Mesenchymal stem cell (in vitro differentiated cells and primary cell): ENCODE measurements around the gene LENG9.

ENCODE experiments used
- DNase-seq: peaks from one replicate; pipeline ENCODE4 v3.0.0-alpha.2; 2013
- H2AFZ ChIP-seq: one replicate; pipeline ENCODE4 v1.6.1; 2013; ENCODE audit warnings: low read depth, mild to moderate bottlenecking, control low read depth, inconsistent platforms, low read length, moderate library complexity
- H2AK5ac ChIP-seq: 2 replicates; pipeline ENCODE4 v1.6.1; 2013; ENCODE audit warnings: low read length, moderate library complexity, mild to moderate bottlenecking, inconsistent platforms; ENCODE audit not compliant: severe bottlenecking
- H2BK120ac ChIP-seq: one replicate; pipeline ENCODE4 v1.6.1; 2013; ENCODE audit warnings: low read depth, mild to moderate bottlenecking, inconsistent platforms, low read length, moderate library complexity
- H2BK12ac ChIP-seq, 2 experiments: one replicate each; pipeline ENCODE4 v1.6.1; 2013; ENCODE audit warnings: inconsistent platforms in 2 of 2, low read length in 2 of 2, mild to moderate bottlenecking in 2 of 2, moderate library complexity in 2 of 2, control low read depth in 1 of 2
- H2BK15ac ChIP-seq: one replicate; pipeline ENCODE4 v1.6.1; 2013; ENCODE audit warnings: mild to moderate bottlenecking, low read depth, inconsistent platforms; ENCODE audit not compliant: poor library complexity, severe bottlenecking
- H2BK5ac ChIP-seq: 2 replicates; pipeline ENCODE4 v1.6.1; 2013; ENCODE audit warnings: low read depth, mild to moderate bottlenecking, low read length, control low read depth, inconsistent platforms; ENCODE audit not compliant: poor library complexity, severe bottlenecking
- H3K14ac ChIP-seq, 2 experiments: one replicate each; pipeline ENCODE4 v1.6.1; 2013; ENCODE audit warnings: inconsistent platforms in 2 of 2, low read length in 2 of 2, control low read depth in 1 of 2, mild to moderate bottlenecking in 1 of 2, moderate library complexity in 1 of 2
- H3K18ac ChIP-seq, 2 experiments: one replicate each; pipeline ENCODE4 v1.6.1; 2013; ENCODE audit warnings: inconsistent platforms in 2 of 2, low read length in 2 of 2, control low read depth in 1 of 2, low read depth in 1 of 2, mild to moderate bottlenecking in 1 of 2
- H3K23ac ChIP-seq, 2 experiments: one replicate each; pipeline ENCODE4 v1.6.1; 2013; ENCODE audit warnings: inconsistent platforms in 2 of 2, low read length in 2 of 2, mild to moderate bottlenecking in 2 of 2, moderate library complexity in 2 of 2, control low read depth in 1 of 2
- H3K27ac ChIP-seq: 2 replicates; pipeline ENCODE4 v1.5.1; 2013; ENCODE audit warnings: mild to moderate bottlenecking, moderate library complexity, low read length, control low read depth, inconsistent platforms; ENCODE audit not compliant: poor library complexity, severe bottlenecking
- H3K27me3 ChIP-seq, 2 experiments: 2 replicates each; pipeline versions ENCODE4 v1.6.1 to v1.7.0; 2013; ENCODE audit warnings: low read length in 2 of 2, mild to moderate bottlenecking in 2 of 2, moderate library complexity in 2 of 2, control low read depth in 1 of 2, inconsistent platforms in 1 of 2; ENCODE audit not compliant: control insufficient read depth in 1 of 2, insufficient read depth in 1 of 2
- H3K36me3 ChIP-seq, 2 experiments: 2 replicates each; pipeline versions ENCODE4 v1.6.1 to v1.7.0; 2013; ENCODE audit warnings: low read length in 2 of 2, control low read depth in 1 of 2, inconsistent platforms in 1 of 2, low read depth in 1 of 2, mild to moderate bottlenecking in 1 of 2; ENCODE audit not compliant: insufficient read depth in 2 of 2, control insufficient read depth in 1 of 2
- H3K4ac ChIP-seq, 2 experiments: one replicate each; pipeline ENCODE4 v1.6.1; 2013; ENCODE audit warnings: inconsistent platforms in 2 of 2, low read length in 2 of 2, mild to moderate bottlenecking in 2 of 2, moderate library complexity in 2 of 2, control low read depth in 1 of 2, low read depth in 1 of 2
- H3K4me1 ChIP-seq: 2 replicates; pipeline ENCODE4 v1.6.1; 2013; ENCODE audit warnings: low read depth, low read length, control low read depth; ENCODE audit not compliant: control insufficient read depth, insufficient read depth
- H3K4me2 ChIP-seq: 2 replicates; pipeline ENCODE4 v1.6.1; 2013; ENCODE audit warnings: low read length, mild to moderate bottlenecking, inconsistent platforms; ENCODE audit not compliant: poor library complexity, severe bottlenecking
- H3K4me3 ChIP-seq, 2 experiments: 2 replicates each; pipeline versions ENCODE4 v1.5.1 to v1.7.0; 2013; ENCODE audit warnings: low read length in 2 of 2, mild to moderate bottlenecking in 2 of 2, control low read depth in 1 of 2, low read depth in 1 of 2; ENCODE audit not compliant: insufficient read depth in 1 of 2
- H3K79me1 ChIP-seq: replicated peaks from 2 replicates; pipeline ENCODE4 v1.6.1; 2013; ENCODE audit warnings: mild to moderate bottlenecking, control low read depth, low read length, inconsistent platforms; ENCODE audit not compliant: poor library complexity, severe bottlenecking
- H3K9ac ChIP-seq: 2 replicates; pipeline ENCODE4 v1.7.0; 2013; ENCODE audit warnings: mild to moderate bottlenecking, low read length, moderate library complexity
- H3K9me3 ChIP-seq: 2 replicates; pipeline ENCODE4 v1.7.0; 2013; ENCODE audit warnings: mild to moderate bottlenecking, low read length; ENCODE audit not compliant: control insufficient read depth
- H4K8ac ChIP-seq: one replicate; pipeline ENCODE4 v1.6.1; 2013; ENCODE audit warnings: inconsistent platforms, mild to moderate bottlenecking, low read length, moderate library complexity
- H4K91ac ChIP-seq: one replicate; pipeline ENCODE4 v1.6.1; 2013; ENCODE audit warnings: mild to moderate bottlenecking, low read length, inconsistent platforms
- WGBS: methylation state at CpG from one replicate; pipeline ENCODE4 v1.1.7; 2013; ENCODE audit warnings: mixed read lengths; 5-methylcytosine and 5-hydroxymethylcytosine counted together

The LENG9 gene

GRCh38 chr19:54436628-54437252 is 26.8 kb downstream of the LENG9 start:
- H3K27ac ChIP-seq, result no peak overlapping the region
- H2BK5ac ChIP-seq, result no peak overlapping the region
- H3K4me1 ChIP-seq, result peaks cover 24% of the 10 kb centered on the region
- DNase-seq, result no peak
- H2AFZ ChIP-seq, result no peak overlapping the region
- peaks cover 27% of the 10 kb centered on the region in 2 experiments for H3K36me3 ChIP-seq
- H2AK5ac ChIP-seq, result no peak overlapping the region
- H2BK15ac ChIP-seq, result no peak overlapping the region
- H2BK12ac ChIP-seq, result no peak overlapping the region
- H3K27me3 ChIP-seq, result peaks cover 0 to 2% of the 10 kb centered on the region in 2 experiments
- H3K9ac ChIP-seq, result no peak overlapping the region
- H3K4me3 ChIP-seq, result no peak overlapping the region
- no peak overlapping the region for H3K14ac ChIP-seq
- no peaks in the 10 kb centered on the region for H3K9me3 ChIP-seq
- no peak overlapping the region for H3K18ac ChIP-seq
- no peak overlapping the region for H4K91ac ChIP-seq
- H3K4me2 ChIP-seq, result no peak overlapping the region
- H3K23ac ChIP-seq, result no peak overlapping the region
- H3K79me1 ChIP-seq, result peaks cover 31% of the 10 kb centered on the region
- no peak overlapping the region for H2BK120ac ChIP-seq
- no peak overlapping the region for H4K8ac ChIP-seq
- H3K4ac ChIP-seq, result no peak overlapping the region
- 87% methylated on average over 6 of the region's 10 CpGs for WGBS

- H2BK15ac ChIP-seq, result no peak overlapping the region
- no peak overlapping the region for H3K4me2 ChIP-seq
- H3K27ac ChIP-seq, result no peak overlapping the region
- peaks cover 26 to 27% of the 10 kb centered on the region in 2 experiments for H3K36me3 ChIP-seq
- no peak overlapping the region for H3K9ac ChIP-seq
- no peak overlapping the region for H3K4ac ChIP-seq
- H2AK5ac ChIP-seq, result no peak overlapping the region
- H3K9me3 ChIP-seq, result no peaks in the 10 kb centered on the region
- H3K79me1 ChIP-seq, result peaks cover 31% of the 10 kb centered on the region
- H3K14ac ChIP-seq, result no peak overlapping the region
- no peak overlapping the region for H2BK12ac ChIP-seq
- peaks cover 28% of the 10 kb centered on the region for H3K4me1 ChIP-seq
- no peak overlapping the region for H3K18ac ChIP-seq
- H4K91ac ChIP-seq, result no peak overlapping the region
- H3K4me3 ChIP-seq, result no peak overlapping the region
- no peak overlapping the region for H2AFZ ChIP-seq
- H3K23ac ChIP-seq, result peak overlapping the region in 1 of 2 experiments; percentile 34
- no peak overlapping the region for H4K8ac ChIP-seq
- H3K27me3 ChIP-seq, result peaks cover 0 to 6% of the 10 kb centered on the region in 2 experiments
- no peak for DNase-seq
- 72% methylated on average over 13 of the region's 15 CpGs for WGBS
- H2BK120ac ChIP-seq, result no peak overlapping the region
- H2BK5ac ChIP-seq, result no peak overlapping the region
These were observed 27.5 kb downstream of the LENG9 start for GRCh38 chr19:54436031-54436523.

- Histone ChIP-seq H2AK5ac (no peak overlapping the region), H3K9me3 (no peaks in the 10 kb centered on the region), H3K27me3 (peaks cover under 1 to 6% of the 10 kb centered on the region in 2 experiments), H3K4me2 (no peak overlapping the region), H3K23ac (no peak overlapping the region), H2BK15ac (no peak overlapping the region), H3K14ac (no peak overlapping the region), H2AFZ (no peak overlapping the region), H3K4ac (no peak overlapping the region), H3K79me1 (peaks cover 28% of the 10 kb centered on the region), H2BK5ac (no peak overlapping the region), H3K36me3 (peaks cover 21 to 27% of the 10 kb centered on the region in 2 experiments), H3K18ac (no peak overlapping the region), H3K4me1 (peaks cover 33% of the 10 kb centered on the region), H4K8ac (no peak overlapping the region), H3K9ac (no peak overlapping the region), H4K91ac (no peak overlapping the region), H2BK120ac (no peak overlapping the region), H3K27ac (no peak overlapping the region), H2BK12ac (no peak overlapping the region), H3K4me3 (no peak overlapping the region)
- WGBS, result 83% methylated on average over 12 of the region's 16 CpGs
- no peak for DNase-seq
These were observed 28.0 kb downstream of the LENG9 start for GRCh38 chr19:54435551-54436016.

GRCh38 chr19:54434873-54435214 is 28.7 kb downstream of the LENG9 start:
- Histone ChIP-seq H3K4ac (no peak overlapping the region), H3K14ac (no peak overlapping the region), H3K27me3 (peaks cover 8 to 12% of the 10 kb centered on the region in 2 experiments), H3K27ac (no peak overlapping the region), H2BK12ac (no peak overlapping the region), H3K4me1 (peaks cover 37% of the 10 kb centered on the region), H2BK120ac (no peak overlapping the region), H2BK15ac (no peak overlapping the region), H3K23ac (no peak overlapping the region), H3K79me1 (peaks cover 25% of the 10 kb centered on the region), H2AK5ac (no peak overlapping the region), H3K18ac (no peak overlapping the region), H3K4me3 (no peak overlapping the region), H3K9me3 (no peaks in the 10 kb centered on the region), H4K8ac (no peak overlapping the region), H4K91ac (no peak overlapping the region), H3K36me3 (peaks cover 16 to 27% of the 10 kb centered on the region in 2 experiments), H2AFZ (no peak overlapping the region), H2BK5ac (no peak overlapping the region), H3K4me2 (no peak overlapping the region), H3K9ac (no peak overlapping the region)
- no peak for DNase-seq
- 95% methylated on average over 11 of the region's 11 CpGs for WGBS
